Measurements from ENCODE around the gene ARHGEF28.

DNA sequence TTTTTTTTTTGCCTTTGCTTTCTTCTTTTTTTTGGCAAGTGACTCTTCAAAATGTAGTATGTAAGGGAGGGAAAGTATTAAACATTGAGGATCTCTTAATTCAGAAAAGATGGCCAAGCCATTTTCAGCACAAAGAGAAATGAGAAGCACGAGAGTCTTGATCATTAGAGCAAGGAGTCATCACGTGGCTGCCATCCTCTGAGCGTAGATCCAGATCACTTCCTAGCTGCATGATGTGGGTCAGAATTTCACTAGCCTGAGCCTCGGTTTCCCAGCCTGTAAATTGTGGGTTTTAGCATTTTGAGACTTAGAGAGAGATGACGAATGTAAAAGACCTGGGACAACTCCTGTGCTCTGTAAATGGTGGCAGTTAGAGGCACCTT is 312.9 kb downstream of the ARHGEF28 start:
- TF ChIP-seq, protein P1, sequence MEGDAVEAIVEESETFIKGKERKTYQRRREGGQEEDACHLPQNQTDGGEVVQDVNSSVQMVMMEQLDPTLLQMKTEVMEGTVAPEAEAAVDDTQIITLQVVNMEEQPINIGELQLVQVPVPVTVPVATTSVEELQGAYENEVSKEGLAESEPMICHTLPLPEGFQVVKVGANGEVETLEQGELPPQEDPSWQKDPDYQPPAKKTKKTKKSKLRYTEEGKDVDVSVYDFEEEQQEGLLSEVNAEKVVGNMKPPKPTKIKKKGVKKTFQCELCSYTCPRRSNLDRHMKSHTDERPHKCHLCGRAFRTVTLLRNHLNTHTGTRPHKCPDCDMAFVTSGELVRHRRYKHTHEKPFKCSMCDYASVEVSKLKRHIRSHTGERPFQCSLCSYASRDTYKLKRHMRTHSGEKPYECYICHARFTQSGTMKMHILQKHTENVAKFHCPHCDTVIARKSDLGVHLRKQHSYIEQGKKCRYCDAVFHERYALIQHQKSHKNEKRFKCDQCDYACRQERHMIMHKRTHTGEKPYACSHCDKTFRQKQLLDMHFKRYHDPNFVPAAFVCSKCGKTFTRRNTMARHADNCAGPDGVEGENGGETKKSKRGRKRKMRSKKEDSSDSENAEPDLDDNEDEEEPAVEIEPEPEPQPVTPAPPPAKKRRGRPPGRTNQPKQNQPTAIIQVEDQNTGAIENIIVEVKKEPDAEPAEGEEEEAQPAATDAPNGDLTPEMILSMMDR (IDR thresholded peaks at IDR 0.05; ENCODE audit: insufficient read depth, low read length), result no peak
- TF ChIP-seq POLR2AphosphoS5 (IDR thresholded peaks at IDR 0.05; ENCODE audit: low read depth), result no peak

All from HL-60 (cell line).